ENCODE measurements around the gene C10orf67.

DNA sequence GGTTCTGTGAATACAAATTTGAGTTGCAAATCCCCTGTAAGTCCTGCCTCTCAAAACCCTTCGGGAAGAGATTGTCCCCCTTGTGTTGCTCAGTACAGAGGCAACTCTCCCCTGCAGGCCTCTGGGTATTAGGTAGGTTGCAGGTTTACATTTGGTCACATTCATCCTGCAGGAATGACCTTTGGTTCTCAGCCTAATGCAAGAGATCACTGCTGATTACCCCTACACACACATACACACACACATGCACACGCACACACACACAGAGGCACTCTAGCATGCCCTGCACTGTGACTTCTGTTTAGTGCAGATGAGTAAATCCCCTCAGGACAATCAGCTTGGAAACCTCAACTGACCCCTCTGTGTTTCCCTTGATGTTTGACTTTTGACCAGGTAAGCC is 69.2 kb downstream of the C10orf67 start:
- TF ChIP-seq, protein P1, sequence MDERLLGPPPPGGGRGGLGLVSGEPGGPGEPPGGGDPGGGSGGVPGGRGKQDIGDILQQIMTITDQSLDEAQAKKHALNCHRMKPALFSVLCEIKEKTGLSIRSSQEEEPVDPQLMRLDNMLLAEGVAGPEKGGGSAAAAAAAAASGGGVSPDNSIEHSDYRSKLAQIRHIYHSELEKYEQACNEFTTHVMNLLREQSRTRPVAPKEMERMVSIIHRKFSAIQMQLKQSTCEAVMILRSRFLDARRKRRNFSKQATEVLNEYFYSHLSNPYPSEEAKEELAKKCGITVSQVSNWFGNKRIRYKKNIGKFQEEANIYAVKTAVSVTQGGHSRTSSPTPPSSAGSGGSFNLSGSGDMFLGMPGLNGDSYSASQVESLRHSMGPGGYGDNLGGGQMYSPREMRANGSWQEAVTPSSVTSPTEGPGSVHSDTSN (CRISPR knock-in tag; IDR thresholded peaks at IDR 0.05; ENCODE audit: low read depth), result no peak
- TF ChIP-seq, protein P1 (tag; conservative IDR thresholded peaks at IDR 0.05; ENCODE audit: low read depth), result no peak
- no peak for TF ChIP-seq TEAD4 (IDR thresholded peaks at IDR 0.05; ENCODE audit: low read length)
- no peak for TF ChIP-seq TEAD4 (CRISPR knock-in tag; IDR thresholded peaks at IDR 0.05; ENCODE audit: borderline replicate concordance)
- no peak for TF ChIP-seq YY1 (IDR thresholded peaks at IDR 0.05; ENCODE audit: borderline replicate concordance in 1 of 3, control insufficient read depth in 1 of 3, extremely low read depth in 1 of 3, insufficient read depth in 3 of 3, insufficient read length in 1 of 3, insufficient replicate concordance in 2 of 3, low read depth in 1 of 3, low read length in 2 of 3)
- TF ChIP-seq, protein P2, sequence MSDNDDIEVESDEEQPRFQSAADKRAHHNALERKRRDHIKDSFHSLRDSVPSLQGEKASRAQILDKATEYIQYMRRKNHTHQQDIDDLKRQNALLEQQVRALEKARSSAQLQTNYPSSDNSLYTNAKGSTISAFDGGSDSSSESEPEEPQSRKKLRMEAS (CRISPR knock-in tag; IDR thresholded peaks at IDR 0.05), result no peak
- no peak for TF ChIP-seq TAF1 (IDR thresholded peaks at IDR 0.05; ENCODE audit: control insufficient read depth, extremely low read depth, insufficient read depth, low read length, severe bottlenecking)

All from K562 (cell line).